Smooth muscle cell (in vitro differentiated cells): ENCODE results near the gene SEMA4B. TPM values are rescaled to one million over a fixed set of nuclear protein-coding genes. Genes with fewer than 3 reads are reported as not detected.

Source experiments
- DNase-seq: peaks from one replicate; lab custom pipeline; 2025; ENCODE audit not compliant: unreplicated experiment; lab: John Stamatoyannopoulos, UW
- H2AFZ ChIP-seq: fragments of 200-600 bp; sonication (generic); 2 replicates; pipeline ENCODE4 v1.6.0; 2016; ENCODE audit warnings: antibody characterized with exemption, low read depth, mild to moderate bottlenecking
- H3F3A ChIP-seq: fragments of 200-600 bp; sonication (generic); 2 replicates; pipeline ENCODE4 v1.6.0; 2017; ENCODE audit warnings: antibody characterized with exemption, low read depth
- H3K27ac ChIP-seq: fragments of 200-600 bp; sonication (generic); 2 replicates; pipeline ENCODE4 v1.5.1; 2016; ENCODE audit warnings: low read depth, mild to moderate bottlenecking
- H3K27me3 ChIP-seq: fragments of 200-600 bp; sonication (generic); 2 replicates; pipeline ENCODE4 v1.6.1; 2016; ENCODE audit warnings: low read depth, mild to moderate bottlenecking
- H3K36me3 ChIP-seq: fragments of 200-600 bp; sonication (generic); 2 replicates; pipeline ENCODE4 v1.5.1; 2016; ENCODE audit warnings: low read depth
- H3K4me1 ChIP-seq: fragments of 200-600 bp; sonication (generic); 2 replicates; pipeline ENCODE4 v1.5.1; 2016; ENCODE audit warnings: low read depth
- H3K4me2 ChIP-seq: fragments of 200-600 bp; sonication (generic); 2 replicates; pipeline ENCODE4 v1.6.0; 2016; ENCODE audit warnings: mild to moderate bottlenecking
- H3K4me3 ChIP-seq: fragments of 200-600 bp; sonication (generic); 2 replicates; pipeline ENCODE4 v1.5.1; 2016; ENCODE audit warnings: mild to moderate bottlenecking
- H3K79me2 ChIP-seq: fragments of 200-600 bp; sonication (generic); 2 replicates; pipeline ENCODE4 v1.6.0; 2016; ENCODE audit warnings: low read depth, mild to moderate bottlenecking
- H3K9ac ChIP-seq: fragments of 200-600 bp; sonication (generic); 2 replicates; pipeline ENCODE4 v1.6.0; 2016; ENCODE audit warnings: low read depth
- H3K9me3 ChIP-seq: fragments of 200-600 bp; sonication (generic); replicated peaks from 2 replicates; pipeline ENCODE4 v1.5.1; 2016; ENCODE audit warnings: low read depth
- H4K20me1 ChIP-seq: fragments of 200-600 bp; sonication (generic); 2 replicates; pipeline ENCODE4 v1.6.0; 2016; ENCODE audit warnings: low read depth
- CTCF ChIP-seq: fragments of 200-600 bp; sonication (generic); IDR thresholded peaks from 2 replicates; pipeline ENCODE4 v1.5.1; 2017; ENCODE audit warnings: borderline replicate concordance, mild to moderate bottlenecking, antibody characterized with exemption; ENCODE audit not compliant: insufficient read depth, poor library complexity, severe bottlenecking
- WGBS: methylation state at CpG from one replicate; pipeline ENCODE4 v1.1.7; 2016; ENCODE audit warnings: low lambda C conversion rate; 5-methylcytosine and 5-hydroxymethylcytosine counted together
- polyA plus RNA-seq: library from polyadenylated mRNA; unstranded; fragments of >200 nt; fragmentation: Nextera tagmentation; extraction: Ambion mirVana; gene quantifications from 2 replicates; pipeline ENCODE4 v1.2.1, GENCODE V29; 2016
- total RNA-seq: library from RNA; depleted of rRNA; stranded (reverse); fragments of >200 nt; gene quantifications from 2 replicates; pipeline ENCODE4 v1.2.3, GENCODE V29; 2014

Gene SEMA4B
- total and polyA plus RNA-seq, 2 experiments from 2014 or later = 29.6 to 51.4 TPM

GRCh38 chr15:90211009-90211408 lies 9.9 kb downstream of the SEMA4B start:
- Histone ChIP-seq H3K4me1 (peaks cover 4% of the 10 kb centered on the region), H3K27ac (peak overlapping the region; percentile 76), H2AFZ (no peak overlapping the region), H3K4me2 (peak overlapping the region; percentile 68), H3K27me3 (no peaks in the 10 kb centered on the region), H4K20me1 (peaks cover 60% of the 10 kb centered on the region), H3K9ac (no peak overlapping the region), H3K4me3 (no peak overlapping the region), H3K36me3 (no peaks in the 10 kb centered on the region), H3K79me2 (peaks cover 56% of the 10 kb centered on the region), H3F3A (no peaks in the 10 kb centered on the region), H3K9me3 (no peaks in the 10 kb centered on the region)
- WGBS = 96% methylated on average over 9 of the region's 9 CpGs
- TF ChIP-seq CTCF = no peak
- DNase-seq = no peak

GRCh38 chr15:90211440-90212143 lies 10.5 kb downstream of the SEMA4B start:
- no peak for DNase-seq
- no peak for TF ChIP-seq CTCF
- Histone ChIP-seq H4K20me1 (peaks cover 55% of the 10 kb centered on the region), H2AFZ (no peak overlapping the region), H3K36me3 (no peaks in the 10 kb centered on the region), H3K9me3 (no peaks in the 10 kb centered on the region), H3K27me3 (no peaks in the 10 kb centered on the region), H3K9ac (no peak overlapping the region), H3K4me1 (peaks cover 4% of the 10 kb centered on the region), H3K4me3 (no peak overlapping the region), H3K4me2 (peak overlapping the region; percentile 68), H3F3A (no peaks in the 10 kb centered on the region), H3K79me2 (peaks cover 56% of the 10 kb centered on the region), H3K27ac (peak overlapping the region; percentile 76)
- WGBS = 58% methylated on average over 13 of the region's 13 CpGs

GRCh38 chr15:90212221-90213098 lies 11.3 kb downstream of the SEMA4B start:
- Histone ChIP-seq H2AFZ (no peak overlapping the region), H3K4me3 (no peak overlapping the region), H3K36me3 (no peaks in the 10 kb centered on the region), H3K4me1 (peaks cover 4% of the 10 kb centered on the region), H3K9ac (no peak overlapping the region), H3K79me2 (peaks cover 47% of the 10 kb centered on the region), H4K20me1 (peaks cover 52% of the 10 kb centered on the region), H3K27ac (peak overlapping the region; percentile 43), H3K9me3 (no peaks in the 10 kb centered on the region), H3K4me2 (no peak overlapping the region), H3F3A (no peaks in the 10 kb centered on the region), H3K27me3 (no peaks in the 10 kb centered on the region)
- no peak for DNase-seq
- 85% methylated on average over 35 of the region's 35 CpGs for WGBS
- TF ChIP-seq CTCF = no peak
